HEK293T (cell line): ENCODE data around the gene ZBTB44.

ENCODE experiments used
- ARNT ChIP-seq: fragments of 450-650 bp; IDR thresholded peaks from 2 replicates; pipeline ENCODE4 v1.6.1; 2017; ENCODE audit warnings: mild to moderate bottlenecking
- BHLHE40 ChIP-seq: fragments of 450-650 bp; IDR thresholded peaks from 2 replicates; pipeline ENCODE4 v1.6.1; 2016; ENCODE audit warnings: mild to moderate bottlenecking, moderate library complexity, borderline replicate concordance
- ELF4 ChIP-seq: fragments of 450-650 bp; IDR thresholded peaks from 2 replicates; pipeline ENCODE4 v1.6.1; 2017; ENCODE audit warnings: antibody characterized with exemption
- FOXA1 ChIP-seq: fragments of 450-650 bp; IDR thresholded peaks from 2 replicates; pipeline ENCODE4 v1.6.1; 2016; ENCODE audit warnings: mild to moderate bottlenecking
- FOXM1 ChIP-seq: fragments of 450-650 bp; IDR thresholded peaks from 2 replicates; pipeline ENCODE4 v1.6.1; 2017; ENCODE audit warnings: mild to moderate bottlenecking, borderline replicate concordance
- HDGF ChIP-seq: fragments of 450-650 bp; IDR thresholded peaks from 2 replicates; pipeline ENCODE4 v1.6.1; 2017; ENCODE audit warnings: antibody characterized with exemption, borderline replicate concordance
- SP1 ChIP-seq: fragments of 450-650 bp; IDR thresholded peaks from 2 replicates; pipeline ENCODE4 v1.6.1; 2017

- no peak for TF ChIP-seq HDGF
- no peak for TF ChIP-seq SP1
- no peak for TF ChIP-seq ELF4
- no peak for TF ChIP-seq FOXM1
- no peak for TF ChIP-seq ARNT
- TF ChIP-seq FOXA1, result no peak
- no peak for TF ChIP-seq BHLHE40
These were observed 105.4 kb downstream of the ZBTB44 start for GRCh38 chr11:130209128-130209932.
